Spinal cord (tissue), 10 donors: ENCODE data around the gene AARS1. TPM values are rescaled to one million over a fixed set of nuclear protein-coding genes. Genes with fewer than 3 reads are reported as not detected.
A peak's percentile ranks its signal among the peaks of the same experiment; 100 is the strongest.
"Not testable (repeated sequence)": the region's sequence is repeated elsewhere in the genome, so short reads cannot be mapped to it uniquely, and the experiment has no call there.

Experiments
- DNase-seq, 6 donors: peaks; one replicate each; pipeline versions ENCODE4 v3.0.0 to v3.0.0-alpha.2; 2013 to 2015; ENCODE audit warnings: low spot score in 6 of 6, low read depth in 4 of 6
- H3K27ac ChIP-seq: one replicate; pipeline ENCODE4 v1.5.1; 2013; ENCODE audit warnings: low read depth, low read length, control low read depth
- H3K27me3 ChIP-seq: one replicate; pipeline ENCODE4 v1.6.1; 2013; ENCODE audit warnings: low read length; ENCODE audit not compliant: control insufficient read depth, insufficient read depth
- H3K36me3 ChIP-seq: one replicate; pipeline ENCODE4 v1.6.1; 2013; ENCODE audit warnings: low read length; ENCODE audit not compliant: control insufficient read depth, insufficient read depth
- H3K4me1 ChIP-seq: one replicate; pipeline ENCODE4 v1.6.1; 2013; ENCODE audit warnings: low read length; ENCODE audit not compliant: control insufficient read depth, insufficient read depth
- H3K4me3 ChIP-seq: one replicate; pipeline ENCODE4 v1.5.1; 2013; ENCODE audit warnings: low read depth, low read length, control low read depth
- H3K9me3 ChIP-seq: one replicate; pipeline ENCODE4 v1.6.1; 2013; ENCODE audit warnings: low read length; ENCODE audit not compliant: control insufficient read depth, insufficient read depth
- WGBS: methylation state at CpG from one replicate; pipeline ENCODE4 v1.1.5; 2013; ENCODE audit warnings: missing lambda C conversion rate; ENCODE audit not compliant: insufficient coverage; 5-methylcytosine and 5-hydroxymethylcytosine counted together
- polyA plus RNA-seq, 2 donors: library from polyadenylated mRNA; unstranded; fragments of 120-200 nt; gene quantifications; one replicate each; pipeline ENCODE4 v1.2.1, GENCODE V29; 2013; ENCODE audit not compliant: insufficient read length in 2 of 2
- total RNA-seq, 2 donors: library from RNA; depleted of rRNA in 1 of 2; stranded (reverse); fragments of 120-200 nt in 1 of 2; fragments of >200 nt in 1 of 2; gene quantifications; one replicate each; pipeline versions ENCODE4 v1.2.3 to v1.2.4, GENCODE V29; 2013 to 2014
- donor health status: healthy.

AARS1 gene
- total and polyA plus RNA-seq, 4 donors = 75.9 to 109 (median 102) TPM

GRCh38 chr16:70304892-70305448 is 15.7 kb upstream of the AARS1 start:
- no CpG with 5 or more reads among the region's 3 CpGs for WGBS
- Histone ChIP-seq H3K4me3 (no peak overlapping the region), H3K36me3 (no peaks in the 10 kb centered on the region), H3K27me3 (no peaks in the 10 kb centered on the region), H3K9me3 (peaks cover 4% of the 10 kb centered on the region), H3K4me1 (no peaks in the 10 kb centered on the region), H3K27ac (no peak overlapping the region)
- no peak for DNase-seq

- H3K27ac ChIP-seq = no peak overlapping the region
- no peak overlapping the region for H3K4me3 ChIP-seq
- H3K9me3 ChIP-seq = peaks cover 4% of the 10 kb centered on the region
- no peaks in the 10 kb centered on the region for H3K27me3 ChIP-seq
- WGBS = no CpG with 5 or more reads among the region's 1 CpG
- DNase-seq = no peak
- no peaks in the 10 kb centered on the region for H3K36me3 ChIP-seq
- H3K4me1 ChIP-seq = peaks cover 4% of the 10 kb centered on the region
Measured at GRCh38 chr16:70302745-70303144, 13.4 kb upstream of the AARS1 start.

GRCh38 chr16:70301121-70301520 is 11.8 kb upstream of the AARS1 start:
- Histone ChIP-seq H3K36me3 (no peaks in the 10 kb centered on the region), H3K27me3 (no peaks in the 10 kb centered on the region), H3K27ac (no peak overlapping the region), H3K4me1 (peaks cover 4% of the 10 kb centered on the region), H3K4me3 (no peak overlapping the region), H3K9me3 (peaks cover 4% of the 10 kb centered on the region)
- WGBS = no CpG with 5 or more reads among the region's 1 CpG
- no peak for DNase-seq

GRCh38 chr16:70298988-70299938 is 10.0 kb upstream of the AARS1 start, which contains the start of gene DDX19B:
DDX19B (plus strand) TSS chr16:70299186; CDS start chr16:70299298, 112 bp downstream.
- Histone ChIP-seq H3K36me3 (no peaks in the 10 kb centered on the region), H3K9me3 (peaks cover 4% of the 10 kb centered on the region), H3K4me3 (peak within 1 kb of the TSS; percentile 99), H3K27me3 (no peaks in the 10 kb centered on the region), H3K27ac (peak within 1 kb of the TSS; percentile 96), H3K4me1 (peaks cover 4% of the 10 kb centered on the region)
- WGBS = 0% methylated on average over 33 of the region's 37 CpGs
- peak; percentile 63 to 93 (median 74) for DNase-seq

- no peaks in the 10 kb centered on the region for H3K27me3 ChIP-seq
- no peaks in the 10 kb centered on the region for H3K9me3 ChIP-seq
- no peak overlapping the region for H3K27ac ChIP-seq
- H3K36me3 ChIP-seq = no peaks in the 10 kb centered on the region
- H3K4me1 ChIP-seq = peaks cover 4% of the 10 kb centered on the region
- no peak for DNase-seq
- no peak overlapping the region for H3K4me3 ChIP-seq
Measured at GRCh38 chr16:70295634-70296033, 6.3 kb upstream of the AARS1 start.

GRCh38 chr16:70294385-70295025 is 5.2 kb upstream of the AARS1 start:
- H3K9me3 ChIP-seq = no peaks in the 10 kb centered on the region
- no peaks in the 10 kb centered on the region for H3K27me3 ChIP-seq
- H3K4me3 ChIP-seq = no peak overlapping the region
- H3K27ac ChIP-seq = no peak overlapping the region
- H3K4me1 ChIP-seq = peaks cover 7% of the 10 kb centered on the region
- 84% methylated on average over 21 of the region's 28 CpGs for WGBS
- DNase-seq = no peak
- H3K36me3 ChIP-seq = no peaks in the 10 kb centered on the region

GRCh38 chr16:70292148-70292547 is 2.8 kb upstream of the AARS1 start:
- H3K27me3 ChIP-seq, DNase-seq, H3K4me3 ChIP-seq, H3K9me3 ChIP-seq, H3K27ac ChIP-seq, H3K36me3 ChIP-seq: not testable (repeated sequence)
- WGBS = 100% methylated on average over 2 of the region's 11 CpGs
- peaks cover 18% of the 10 kb centered on the region for H3K4me1 ChIP-seq

GRCh38 chr16:70290949-70291519 is 1.7 kb upstream of the AARS1 start:
- peaks cover 5% of the 10 kb centered on the region for H3K36me3 ChIP-seq
- DNase-seq = no peak
- H3K4me3 ChIP-seq = no peak overlapping the region
- H3K27ac ChIP-seq = no peak overlapping the region
- H3K4me1 ChIP-seq = peaks cover 22% of the 10 kb centered on the region
- H3K9me3 ChIP-seq = no peaks in the 10 kb centered on the region
- no peaks in the 10 kb centered on the region for H3K27me3 ChIP-seq

- Histone ChIP-seq H3K36me3 (peaks cover 35% of the 10 kb centered on the region), H3K4me1 (peaks cover 22% of the 10 kb centered on the region)
- H3K9me3 ChIP-seq, H3K4me3 ChIP-seq, H3K27ac ChIP-seq, DNase-seq, H3K27me3 ChIP-seq: not testable (repeated sequence)
- whole genome bisulfite sequencing = 97% methylated on average over 15 of the region's 17 CpGs
Measured at GRCh38 chr16:70287304-70287971, 1.9 kb downstream of the AARS1 start.
